Kasumi-1 (cell line): ENCODE data around the gene ADGRG1.
A peak's percentile ranks its signal among the peaks of the same experiment; 100 is the strongest.
"Not testable (repeated sequence)": the region's sequence is repeated elsewhere in the genome, so short reads cannot be mapped to it uniquely, and the experiment has no call there.

ENCODE experiments used
- DNase-seq, 2 experiments: peaks; one replicate each; lab custom pipeline; 2025; lab: John Stamatoyannopoulos, UW

The ADGRG1 gene

DNA sequence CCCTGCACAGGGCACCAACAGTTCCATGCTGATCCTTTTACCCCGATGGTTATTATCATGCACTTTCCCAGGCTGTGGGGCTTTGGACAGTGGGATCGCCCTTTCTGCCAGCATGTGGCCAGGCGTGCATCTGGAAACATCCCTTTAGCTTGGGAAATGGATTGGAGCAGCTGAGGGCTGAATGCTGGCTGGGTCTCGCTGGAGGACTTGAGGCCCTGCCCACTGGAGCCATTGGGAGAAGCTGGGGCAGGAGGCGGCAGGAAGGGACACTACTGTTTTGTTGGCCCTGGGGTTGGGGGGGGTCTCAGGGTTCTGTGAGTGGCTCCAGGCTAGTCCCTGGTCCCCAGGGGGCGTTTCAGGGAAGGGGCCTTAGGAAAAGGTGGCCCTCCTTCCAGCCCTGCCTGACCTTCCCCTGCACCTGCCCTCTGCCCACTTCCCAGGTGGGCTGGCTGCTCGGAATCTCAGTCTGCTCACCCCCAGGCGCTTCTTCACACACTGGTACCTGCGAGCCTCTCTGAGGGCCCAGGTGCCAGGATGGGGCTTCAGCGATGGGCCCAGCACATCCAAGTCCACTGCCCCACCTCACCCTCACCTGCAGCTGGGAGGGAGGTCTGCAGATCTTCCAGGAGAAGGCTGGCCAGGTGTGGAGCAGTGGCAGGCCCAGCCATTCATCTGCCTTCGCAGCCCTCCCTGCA is 38.1 kb downstream of the ADGRG1 start:
- no peak for DNase-seq

DNA sequence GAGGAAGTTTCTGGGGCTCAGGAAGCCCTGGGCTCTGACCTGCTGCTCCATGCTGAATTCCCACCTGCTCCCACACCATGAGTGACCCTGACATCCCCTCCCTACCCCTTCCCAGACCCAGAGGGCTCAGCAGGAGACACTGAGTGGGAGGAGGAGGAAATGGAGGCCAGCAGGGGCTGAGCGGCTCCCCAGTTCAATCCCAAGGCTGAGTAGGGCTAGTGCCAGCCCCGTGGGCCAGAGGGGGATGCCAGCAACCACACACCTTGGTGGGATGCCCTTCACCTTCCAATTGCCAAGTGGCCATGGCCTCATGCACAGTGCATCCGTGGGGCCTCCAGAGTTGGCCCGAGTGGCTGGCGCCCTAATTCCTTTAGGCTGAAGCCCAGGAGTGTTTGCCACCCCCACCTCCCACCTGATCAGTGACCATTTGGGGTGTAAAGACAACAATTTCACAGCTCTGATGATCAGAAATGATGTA is 38.7 kb downstream of the ADGRG1 start:
- no peak for DNase-seq

DNA sequence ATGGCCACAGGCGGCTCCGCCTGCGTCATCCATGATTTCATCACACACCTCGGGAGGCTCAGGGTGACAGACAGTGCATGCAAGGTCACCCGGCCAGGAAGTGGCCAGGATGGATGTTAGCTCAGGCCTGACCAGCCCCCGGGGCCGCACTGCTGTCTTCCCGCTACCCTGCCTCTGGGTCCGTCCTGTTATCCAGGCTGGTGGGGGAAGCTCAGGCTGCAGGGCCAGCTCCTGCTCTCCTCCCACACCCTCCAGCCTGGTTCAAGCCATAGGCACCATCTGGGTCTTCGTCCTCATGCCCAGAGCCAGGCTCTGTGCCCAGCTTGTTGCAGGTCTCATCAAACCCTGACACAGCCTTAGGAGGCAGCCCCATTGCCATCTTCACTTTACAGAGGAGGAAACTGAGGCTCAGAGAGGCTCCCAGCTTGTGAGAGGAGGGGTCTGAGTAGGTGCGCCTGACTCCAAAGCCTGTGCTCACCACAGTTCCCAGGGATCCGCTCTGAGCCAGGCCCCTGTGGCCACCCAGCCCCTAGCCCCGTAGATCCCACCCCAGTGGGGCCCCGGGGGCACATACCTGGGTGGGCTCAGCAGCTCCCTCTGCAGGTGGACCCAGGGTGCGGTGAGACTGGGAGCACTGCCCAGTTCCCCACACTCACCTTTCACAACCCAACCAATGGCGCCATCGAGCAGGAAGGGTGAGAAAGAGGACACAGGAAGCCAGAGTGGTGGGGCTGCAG is 39.3 kb downstream of the ADGRG1 start:
- DNase-seq = no peak

DNA sequence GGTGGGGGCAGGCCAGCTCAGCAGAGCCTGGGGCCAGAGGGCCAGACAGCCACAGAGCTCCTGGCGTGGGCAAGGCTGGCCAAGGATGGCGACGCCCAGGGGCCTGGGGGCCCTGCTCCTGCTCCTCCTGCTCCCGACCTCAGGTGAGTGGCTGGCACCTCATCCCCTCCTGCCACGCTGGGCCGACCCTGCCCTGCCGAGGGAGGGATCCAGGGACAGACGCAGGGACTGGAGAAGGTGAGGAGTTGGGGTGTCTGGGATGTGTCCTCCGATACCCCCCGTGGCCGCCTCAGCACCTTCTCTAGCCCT is 39.8 kb downstream of the ADGRG1 start, which contains the start of gene ADGRG3:
Gene ADGRG3 (plus strand): TSS at position 44 of the 309 bp plus-strand sequence. CDS start 42 bp downstream, at position 86.
- no peak for DNase-seq

DNA sequence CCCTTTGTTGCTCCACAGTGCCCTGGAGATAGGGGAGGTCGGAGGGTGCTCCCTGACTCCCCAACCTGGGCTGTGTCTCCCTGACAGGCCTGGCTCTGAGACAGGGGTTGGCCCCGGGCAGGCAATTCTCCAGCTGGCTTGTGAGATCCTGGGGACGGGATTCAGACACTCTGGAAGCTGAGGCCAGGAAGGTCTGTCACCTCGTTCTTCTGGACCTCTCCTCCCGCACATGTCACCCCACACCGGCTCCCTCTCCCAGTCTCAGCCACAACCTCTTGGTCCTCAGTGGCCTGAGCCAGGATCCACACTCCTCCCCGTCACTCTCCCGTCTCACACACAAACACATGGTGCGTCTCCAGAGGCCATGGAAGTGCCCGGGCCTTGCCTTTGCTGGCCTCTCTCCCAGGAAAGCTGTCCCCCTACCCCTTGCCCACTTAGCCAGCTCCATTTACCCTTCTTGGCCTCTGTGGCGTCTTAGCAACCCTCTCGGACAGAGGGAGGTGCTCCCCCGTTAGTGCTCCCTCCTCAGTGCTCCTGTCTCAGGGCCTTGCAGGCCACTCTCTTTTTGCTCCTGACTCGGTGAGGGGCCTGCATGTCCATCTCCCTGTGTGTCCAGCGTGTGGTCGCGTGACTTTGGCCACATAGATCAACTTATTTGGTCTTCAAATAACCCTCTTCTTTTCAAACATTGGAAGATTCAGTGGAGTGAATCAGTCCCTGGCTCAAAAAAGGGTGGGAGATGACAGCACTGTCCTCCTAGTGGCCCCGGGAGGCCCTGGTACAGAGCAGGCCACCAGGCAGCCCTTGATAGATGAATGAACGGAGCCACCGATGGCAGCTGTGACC is 40.4 kb downstream of the ADGRG1 start:
- DNase-seq = no peak

DNA sequence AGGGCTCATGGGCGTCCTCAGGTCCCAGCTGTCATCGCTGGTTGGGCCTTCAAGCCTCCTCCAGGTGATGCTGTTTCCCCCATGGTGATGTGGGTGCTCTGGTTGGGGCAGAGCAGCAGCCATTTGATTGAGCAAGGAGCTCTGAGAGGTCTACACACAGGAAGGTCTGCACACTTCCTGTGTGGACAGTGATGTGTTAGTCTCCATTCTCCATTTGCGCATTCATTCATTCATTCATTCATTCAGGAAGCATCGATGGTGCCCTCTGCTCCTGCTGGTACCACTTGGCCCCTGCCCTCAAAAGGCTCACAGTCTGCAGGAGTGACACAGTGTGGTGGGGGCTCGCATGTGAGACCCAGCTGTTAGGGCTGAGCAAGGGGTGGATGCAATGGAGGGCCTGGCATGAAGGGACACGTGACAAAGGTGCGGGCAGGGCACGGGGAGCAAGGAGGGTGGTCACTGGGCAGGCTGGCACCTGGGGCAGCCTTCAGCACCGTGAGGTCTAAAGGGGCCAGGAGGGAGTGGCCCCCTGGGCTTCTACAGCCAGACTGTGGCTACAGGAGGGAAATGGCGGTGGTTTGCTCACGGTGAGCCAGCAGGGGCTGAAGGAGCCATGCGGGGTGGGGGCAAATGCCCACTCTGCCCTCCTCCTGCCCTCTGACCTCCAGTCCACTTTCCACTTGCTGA is 41.2 kb downstream of the ADGRG1 start:
- no peak for DNase-seq

DNA sequence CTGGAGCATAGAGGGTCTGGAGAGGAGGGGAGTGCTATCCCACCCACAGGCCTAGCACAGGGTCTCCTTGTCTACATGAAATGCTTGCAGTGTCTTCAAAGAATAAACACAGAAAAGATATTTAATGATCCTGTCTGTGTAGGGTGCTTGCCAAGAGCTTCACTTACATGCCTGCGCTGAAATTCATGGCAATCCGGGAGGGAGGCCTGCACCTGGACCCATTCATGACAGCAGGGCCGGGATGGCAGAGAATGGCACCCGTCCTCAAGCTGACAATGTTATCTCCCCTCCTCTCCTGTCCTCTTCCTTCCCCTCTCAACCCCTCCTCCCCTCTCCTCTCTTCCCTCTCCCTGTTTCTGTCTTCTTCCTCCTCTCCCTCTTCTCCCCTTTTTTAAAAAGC is 41.8 kb downstream of the ADGRG1 start:
- no peak for DNase-seq

DNA sequence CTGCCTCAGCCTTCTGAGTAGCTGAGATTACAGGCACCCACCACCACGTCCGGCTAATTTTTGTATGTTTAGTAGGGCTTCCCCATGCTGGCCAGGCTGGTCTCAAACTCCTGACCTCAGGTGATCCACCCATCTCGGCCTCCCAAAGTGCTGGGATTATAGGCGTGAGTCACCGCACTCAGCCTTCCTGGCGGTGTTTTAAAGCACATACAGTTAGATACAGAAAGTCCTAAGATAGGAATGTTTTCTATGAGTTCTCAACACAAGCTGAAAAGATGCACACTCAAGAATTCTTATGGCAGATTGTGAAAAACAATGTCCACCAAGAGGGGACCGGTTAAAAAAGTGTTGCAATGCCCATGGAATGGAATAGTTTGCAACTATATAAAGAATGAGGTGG is 43.0 kb downstream of the ADGRG1 start:
- DNase-seq = not testable (repeated sequence)

DNA sequence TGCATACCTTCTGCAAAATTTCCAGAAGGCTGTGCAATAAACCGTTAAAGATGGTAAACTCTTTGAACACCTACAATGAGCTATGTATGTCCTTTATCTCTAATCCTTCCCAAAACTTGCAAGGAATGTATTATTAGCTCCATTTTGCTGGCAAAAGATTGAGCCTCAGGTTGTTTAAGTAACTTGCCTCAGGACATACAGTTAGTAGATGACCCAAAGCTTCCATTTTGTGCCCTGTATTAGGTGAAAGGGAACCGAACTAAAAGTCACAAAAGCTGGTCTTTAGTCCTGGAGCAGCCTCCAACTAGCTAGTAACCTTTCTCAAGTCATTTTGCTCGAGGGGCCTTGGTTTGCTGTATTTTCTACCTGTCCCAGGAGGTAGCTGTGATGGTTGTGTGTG is 44.0 kb downstream of the ADGRG1 start:
- no peak for DNase-seq

DNA sequence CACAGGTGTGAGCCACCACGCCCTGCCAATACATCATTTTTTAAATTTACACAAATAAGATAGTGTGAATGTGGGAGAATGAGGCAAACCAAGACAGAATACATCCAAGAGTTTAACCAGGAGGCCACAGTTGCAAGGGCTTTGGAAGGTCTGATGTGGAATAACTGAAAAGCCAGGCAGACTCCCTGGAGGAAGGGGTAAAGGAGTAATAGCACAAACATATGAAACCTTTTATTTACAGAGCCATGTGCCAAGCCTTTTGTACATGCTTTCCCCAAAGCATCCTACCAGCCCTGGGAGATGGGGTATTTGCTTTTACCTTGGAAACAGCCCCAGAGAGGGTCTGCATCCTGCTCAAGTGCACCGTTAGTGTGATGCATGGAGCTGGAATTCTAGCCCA is 44.4 kb downstream of the ADGRG1 start:
- no peak for DNase-seq

DNA sequence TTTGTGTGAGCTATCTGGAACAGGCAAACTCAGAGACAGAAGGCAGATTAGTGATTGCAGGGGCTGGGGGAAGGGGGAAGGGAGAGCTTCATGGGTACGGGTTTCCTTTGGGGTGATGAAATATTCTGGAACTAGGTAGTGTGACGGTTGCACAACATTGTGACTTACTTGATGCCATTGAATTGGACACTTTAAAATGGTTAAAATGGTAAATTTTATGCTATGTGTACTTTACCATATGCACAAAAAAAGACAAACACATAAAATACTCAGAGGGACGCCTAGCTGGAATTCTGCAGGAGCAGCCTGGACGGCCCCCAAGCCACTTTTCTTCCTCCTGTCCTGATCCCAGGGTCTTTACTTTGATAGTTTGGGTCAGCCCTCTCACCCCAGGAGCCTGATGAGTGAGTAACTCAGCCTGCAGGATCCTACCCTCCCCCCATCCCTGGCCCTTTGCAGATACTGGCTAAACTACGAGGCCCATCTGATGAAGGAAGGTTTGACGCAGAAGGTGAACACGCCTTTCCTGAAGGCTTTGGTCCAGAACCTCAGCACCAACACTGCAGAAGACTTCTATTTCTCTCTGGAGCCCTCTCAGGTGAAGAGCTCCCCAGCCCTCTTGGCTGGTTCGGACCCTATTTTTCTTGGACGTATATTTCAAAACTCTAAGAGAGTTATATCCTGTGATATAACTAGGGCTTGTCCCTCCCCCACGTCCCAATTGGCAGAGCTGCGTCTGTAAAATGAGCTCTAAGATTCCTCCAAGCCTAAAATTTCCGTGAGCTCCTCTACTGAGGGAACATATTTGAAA is 47.5 kb downstream of the ADGRG1 start:
- peak; percentile 27 to 28 for DNase-seq

DNA sequence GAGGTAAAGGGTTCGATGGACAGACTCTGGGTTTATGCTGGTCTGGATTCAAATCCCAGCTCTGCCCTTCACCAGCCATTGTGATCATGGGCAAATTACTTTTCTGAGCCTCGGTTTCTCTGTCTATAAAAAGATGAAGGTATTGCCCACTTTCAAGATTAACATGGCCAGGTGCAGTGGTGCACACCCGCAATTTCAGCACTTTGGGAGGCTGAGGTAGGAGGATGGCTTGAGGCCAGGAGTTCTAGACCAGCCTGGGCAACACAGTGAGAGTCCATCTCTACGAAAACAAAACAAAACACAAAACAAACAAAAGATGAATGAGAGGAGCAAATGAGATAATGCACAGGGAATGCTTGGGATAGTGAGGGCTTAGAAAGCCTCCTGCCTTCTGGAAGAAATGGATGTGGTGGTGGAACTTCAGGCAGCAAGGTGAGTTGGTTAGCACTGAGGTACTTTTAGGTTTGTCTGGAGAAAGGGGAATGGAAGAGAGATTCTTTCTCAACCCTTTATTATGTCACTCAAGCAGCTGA is 48.2 kb downstream of the ADGRG1 start:
- DNase-seq = no peak

DNA sequence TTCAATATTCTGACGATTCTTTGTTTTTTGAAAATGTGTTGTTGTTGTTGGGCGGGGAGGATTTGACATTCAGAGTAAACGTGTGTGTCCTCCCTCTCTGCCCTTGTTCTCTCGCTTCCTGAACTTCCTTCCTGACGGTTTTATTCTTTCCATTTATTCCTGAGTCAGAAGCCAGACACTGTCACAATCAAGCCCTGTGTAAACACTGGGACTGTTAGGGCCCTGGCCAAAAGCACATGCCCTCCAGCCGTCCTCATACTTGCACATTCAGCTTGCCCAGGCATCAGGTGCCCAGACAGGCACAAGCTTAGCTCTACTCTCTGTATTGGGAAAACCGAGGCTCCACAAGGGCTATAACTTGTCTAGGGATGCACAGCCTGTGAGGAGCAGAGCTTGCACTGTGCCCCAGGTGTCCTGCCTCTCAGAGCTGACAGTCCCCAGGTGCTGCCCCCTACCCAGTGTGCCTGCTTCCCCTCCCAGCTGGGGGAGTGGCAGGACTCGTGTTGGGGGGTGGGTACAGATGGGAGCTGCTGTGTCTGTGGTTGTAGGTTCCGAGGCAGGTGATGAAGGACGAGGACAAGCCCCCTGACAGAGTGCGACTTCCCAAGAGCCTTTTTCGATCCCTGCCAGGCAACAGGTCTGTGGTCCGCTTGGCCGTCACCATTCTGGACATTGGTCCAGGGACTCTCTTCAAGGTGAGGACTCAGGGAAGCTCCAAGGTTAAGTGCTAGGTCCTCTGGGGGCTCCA is 49.4 kb downstream of the ADGRG1 start:
- no peak for DNase-seq

DNA sequence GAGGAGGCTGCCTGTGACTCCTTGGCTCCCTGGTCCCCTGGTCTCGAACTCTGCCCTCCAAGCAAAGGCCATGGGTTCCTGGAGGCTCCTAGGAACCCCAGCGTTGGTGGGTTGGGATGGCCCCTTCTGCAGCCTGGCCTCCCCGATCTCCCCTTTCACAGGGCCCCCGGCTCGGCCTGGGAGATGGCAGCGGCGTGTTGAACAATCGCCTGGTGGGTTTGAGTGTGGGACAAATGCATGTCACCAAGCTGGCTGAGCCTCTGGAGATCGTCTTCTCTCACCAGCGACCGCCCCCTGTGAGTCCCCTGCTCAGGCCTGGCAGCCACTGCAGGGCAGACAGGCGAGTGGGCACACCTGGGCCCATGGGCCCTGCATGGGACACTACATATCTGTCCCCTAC is 50.6 kb downstream of the ADGRG1 start:
- DNase-seq = no peak

DNA sequence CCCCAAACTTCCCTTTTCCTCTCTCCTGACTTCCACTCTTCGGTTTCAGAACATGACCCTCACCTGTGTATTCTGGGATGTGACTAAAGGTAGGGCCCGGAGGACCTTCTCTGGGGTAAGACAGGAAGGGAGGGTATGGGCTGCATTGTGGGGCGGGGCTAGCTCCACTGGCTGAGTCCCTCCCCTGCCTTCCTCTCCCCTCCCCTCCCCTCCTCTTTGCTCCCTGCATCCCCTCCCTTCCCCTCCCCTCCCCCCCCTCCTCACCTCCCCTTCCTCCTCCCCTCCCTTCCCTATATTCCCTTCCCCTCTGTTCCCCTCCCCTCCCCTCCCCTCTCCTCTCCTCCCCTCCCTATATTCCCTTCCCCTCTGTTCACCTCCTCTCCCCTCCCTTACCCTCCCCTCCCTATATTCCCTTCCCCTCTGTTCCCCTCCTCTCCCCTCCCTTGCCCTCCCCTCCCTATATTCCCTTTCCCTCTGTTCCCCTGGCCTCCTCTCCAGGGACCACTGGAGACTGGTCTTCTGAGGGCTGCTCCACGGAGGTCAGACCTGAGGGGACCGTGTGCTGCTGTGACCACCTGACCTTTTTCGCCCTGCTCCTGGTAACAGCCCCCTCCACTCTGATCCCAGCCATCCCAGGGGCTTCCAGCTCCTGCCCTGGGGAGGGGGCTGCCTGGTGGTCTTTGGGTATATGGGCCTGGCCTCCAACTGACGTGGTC is 51.5 kb downstream of the ADGRG1 start:
- DNase-seq = no peak

DNA sequence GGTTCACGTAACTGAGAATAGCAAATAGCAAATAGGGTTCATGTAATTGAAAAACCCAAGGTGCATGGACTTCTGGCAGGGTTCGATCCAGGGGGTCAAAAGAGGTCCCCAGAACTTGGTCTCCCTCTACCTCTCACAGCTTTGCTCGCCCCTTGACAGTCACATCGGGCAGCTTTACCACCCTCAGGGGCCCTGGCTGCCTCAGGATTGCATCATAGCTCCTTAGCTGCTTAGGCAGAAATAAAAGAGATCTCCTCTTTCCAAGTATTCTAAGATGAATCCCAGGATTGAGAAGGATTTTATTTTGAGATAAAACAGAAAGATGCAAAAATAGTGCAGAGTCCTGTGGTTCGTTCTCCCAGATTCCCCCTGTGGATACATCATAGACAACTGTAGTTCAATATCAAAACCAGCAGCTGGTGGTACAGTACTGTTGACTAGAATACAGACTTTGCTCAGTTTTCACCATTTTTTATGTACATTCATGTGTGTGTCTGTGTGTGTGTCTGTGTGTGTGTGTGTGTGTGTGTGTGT is 52.5 kb downstream of the ADGRG1 start:
- DNase-seq = peak in 1 of 2 experiments; percentile 30

DNA sequence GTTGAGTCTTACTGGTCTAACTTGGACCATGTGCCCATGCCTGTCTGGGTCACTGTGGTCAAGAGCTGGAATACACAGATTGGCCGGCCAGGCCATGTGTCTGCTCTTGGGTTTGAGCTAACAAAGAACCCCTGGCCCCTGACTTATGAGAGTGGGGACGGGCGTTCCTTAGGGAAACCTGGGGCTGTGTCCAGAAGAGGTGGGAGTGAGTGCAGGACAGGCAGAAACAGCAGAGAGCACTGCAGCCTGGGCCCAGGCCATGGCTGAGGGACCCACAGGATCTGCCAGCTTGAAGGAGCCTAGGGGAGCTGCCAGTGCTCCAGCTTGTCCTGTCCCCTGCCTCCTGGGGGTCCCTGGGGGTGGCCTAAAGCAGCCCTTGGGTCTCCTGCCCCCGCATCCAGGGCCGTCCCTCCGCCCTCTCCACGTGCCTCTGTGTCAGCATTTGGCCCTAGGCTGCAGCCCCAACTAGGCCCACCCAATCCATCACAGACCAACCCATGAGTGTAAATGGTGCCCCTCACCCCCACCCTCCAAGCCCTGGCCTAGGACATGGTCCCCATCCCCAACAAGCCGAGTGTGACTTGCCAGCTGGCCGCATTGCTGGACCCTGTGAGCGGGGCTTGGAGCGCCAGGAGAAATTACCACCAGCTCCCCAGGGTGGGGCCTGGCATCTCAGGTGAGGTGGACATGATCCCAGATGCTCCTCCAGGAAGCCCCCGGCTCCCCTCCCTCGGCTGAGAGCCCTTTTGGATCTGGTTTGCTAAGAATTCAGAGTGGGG is 53.7 kb downstream of the ADGRG1 start:
- DNase-seq = no peak

DNA sequence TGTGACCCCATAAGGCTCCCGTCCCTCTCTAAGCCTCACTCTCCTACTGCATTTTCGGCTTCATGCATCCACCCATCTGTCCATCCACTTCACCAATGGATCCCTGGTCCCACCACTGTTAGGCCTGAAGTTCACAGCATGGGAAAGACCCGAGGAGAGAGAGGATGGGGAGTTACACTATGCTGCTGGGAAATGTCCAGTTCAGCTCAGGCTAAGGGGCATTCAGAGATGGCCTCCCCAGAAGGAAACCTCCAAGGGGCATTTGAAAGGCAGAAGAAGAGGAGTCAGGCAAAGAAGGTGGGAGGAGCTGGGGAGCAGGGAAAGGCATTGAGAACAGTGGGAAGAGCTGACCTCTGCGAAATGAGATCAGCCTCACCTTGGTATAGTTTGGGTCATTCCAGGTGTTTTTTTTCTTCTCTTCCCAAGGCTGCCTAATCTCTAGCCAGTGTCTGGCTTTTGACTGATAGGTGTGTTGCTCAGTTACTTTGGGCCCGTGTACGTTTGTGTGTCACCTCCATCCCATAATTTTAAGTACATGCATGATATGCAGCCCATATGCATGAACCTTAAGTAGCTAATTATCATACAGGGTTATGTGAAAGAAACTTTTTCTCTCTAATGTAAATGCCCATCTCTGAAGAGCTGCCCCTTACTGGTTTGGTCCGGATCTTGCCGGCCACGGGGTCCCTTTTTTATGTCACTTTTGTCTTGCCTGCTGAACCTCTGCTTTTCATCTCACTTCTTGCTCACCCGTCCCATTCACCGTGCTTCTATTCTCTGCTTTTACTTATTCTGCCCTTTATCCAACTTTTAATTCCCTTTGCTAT is 54.6 kb downstream of the ADGRG1 start:
- no peak for DNase-seq
